Large intestine (tissue), 3 donors: ENCODE data around the gene CTSW. TPM values are rescaled to one million over a fixed set of nuclear protein-coding genes. Genes with fewer than 3 reads are reported as not detected.

Source experiments
- DNase-seq, 2 donors: peaks; one replicate each; pipeline versions ENCODE4 v3.0.0 to v3.0.0-alpha.2; 2013
- H3K27ac ChIP-seq: one replicate; pipeline ENCODE4 v1.5.1; 2013; ENCODE audit warnings: low read length
- H3K27me3 ChIP-seq: 2 replicates; pipeline ENCODE4 v1.6.1; 2013; ENCODE audit warnings: low read length; ENCODE audit not compliant: control insufficient read depth, insufficient read depth
- H3K36me3 ChIP-seq: 2 replicates; pipeline ENCODE4 v1.6.1; 2013; ENCODE audit warnings: low read length; ENCODE audit not compliant: control insufficient read depth, insufficient read depth
- H3K4me1 ChIP-seq: one replicate; pipeline ENCODE4 v1.6.1; 2013; ENCODE audit warnings: low read length; ENCODE audit not compliant: control insufficient read depth, insufficient read depth
- H3K4me3 ChIP-seq: one replicate; pipeline ENCODE4 v1.5.1; 2013; ENCODE audit warnings: low read length
- H3K9me3 ChIP-seq: one replicate; pipeline ENCODE4 v1.6.1; 2013; ENCODE audit warnings: mild to moderate bottlenecking, low read depth, low read length, moderate library complexity; ENCODE audit not compliant: control insufficient read depth
- WGBS: methylation state at CpG from one replicate; pipeline ENCODE4 v1.1.5; 2013; ENCODE audit warnings: low lambda C conversion rate; ENCODE audit not compliant: insufficient coverage; 5-methylcytosine and 5-hydroxymethylcytosine counted together
- polyA plus RNA-seq: library from polyadenylated mRNA; unstranded; fragments of 120-200 nt; gene quantifications from one replicate; pipeline ENCODE4 v1.2.1, GENCODE V29; 2013

The CTSW gene
- polyA plus RNA-seq, 1 donor, result 2.4 TPM

DNA sequence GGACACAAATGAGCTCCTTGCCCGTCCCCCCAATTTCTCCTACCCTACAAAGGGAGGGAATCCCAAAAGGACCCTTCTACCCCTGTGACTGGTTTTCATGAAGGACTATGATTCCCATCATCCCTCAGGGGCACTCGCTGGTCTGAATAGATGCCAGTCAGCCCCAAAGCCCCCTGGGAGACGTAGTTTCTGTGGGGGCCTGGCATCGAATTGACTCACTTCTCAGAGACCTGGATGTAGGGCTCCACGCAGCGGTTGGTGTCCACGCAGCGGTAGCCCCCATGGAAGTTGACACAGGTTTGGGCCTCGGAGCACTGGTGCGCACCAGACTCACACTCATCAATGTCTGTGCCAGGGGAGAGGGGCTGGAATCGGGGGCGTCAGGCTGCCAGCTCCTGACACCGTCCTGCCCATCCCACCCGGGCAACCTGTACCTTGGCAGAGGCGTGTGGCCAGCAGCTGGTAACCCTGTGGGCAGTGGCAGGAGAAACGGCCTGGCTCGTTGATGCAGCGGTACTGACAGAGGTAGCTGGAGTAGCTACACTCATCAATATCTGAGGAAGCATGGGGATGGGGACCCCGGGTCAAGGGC is 11.5 kb upstream of the CTSW start:
- Histone ChIP-seq H3K4me3 (no peak overlapping the region), H3K4me1 (peaks cover 12% of the 10 kb centered on the region), H3K27me3 (peaks cover 7% of the 10 kb centered on the region), H3K27ac (no peak overlapping the region), H3K9me3 (no peaks in the 10 kb centered on the region), H3K36me3 (peaks cover 52% of the 10 kb centered on the region)
- DNase-seq, result no peak
- WGBS, result no CpG with 5 or more reads among the region's 19 CpGs

DNA sequence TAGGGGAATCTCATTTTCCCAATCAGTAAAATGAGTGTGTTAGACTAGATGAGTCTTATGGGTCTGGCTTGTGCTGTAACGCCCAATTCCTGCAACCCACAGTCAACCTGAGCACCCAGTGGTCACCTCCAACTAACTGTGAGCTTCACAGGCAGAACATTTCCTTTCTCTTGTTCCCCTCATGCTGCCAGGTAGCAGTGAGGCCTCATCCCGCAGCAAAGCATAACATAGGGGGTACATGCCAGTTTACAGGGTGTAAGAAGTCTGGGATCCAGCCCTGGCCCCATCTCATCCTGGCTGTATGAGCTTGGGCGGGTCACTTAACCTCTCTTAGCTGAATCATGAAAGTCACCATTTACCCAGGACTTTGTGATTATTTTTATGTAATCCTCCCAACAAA is 10.7 kb upstream of the CTSW start:
- H3K36me3 ChIP-seq, result peaks cover 45% of the 10 kb centered on the region
- H3K9me3 ChIP-seq, result no peaks in the 10 kb centered on the region
- peaks cover 10% of the 10 kb centered on the region for H3K27me3 ChIP-seq
- no peak for DNase-seq
- WGBS, result no CpG with 5 or more reads among the region's 3 CpGs
- H3K4me3 ChIP-seq, result no peak overlapping the region
- H3K27ac ChIP-seq, result no peak overlapping the region
- H3K4me1 ChIP-seq, result peaks cover 13% of the 10 kb centered on the region

DNA sequence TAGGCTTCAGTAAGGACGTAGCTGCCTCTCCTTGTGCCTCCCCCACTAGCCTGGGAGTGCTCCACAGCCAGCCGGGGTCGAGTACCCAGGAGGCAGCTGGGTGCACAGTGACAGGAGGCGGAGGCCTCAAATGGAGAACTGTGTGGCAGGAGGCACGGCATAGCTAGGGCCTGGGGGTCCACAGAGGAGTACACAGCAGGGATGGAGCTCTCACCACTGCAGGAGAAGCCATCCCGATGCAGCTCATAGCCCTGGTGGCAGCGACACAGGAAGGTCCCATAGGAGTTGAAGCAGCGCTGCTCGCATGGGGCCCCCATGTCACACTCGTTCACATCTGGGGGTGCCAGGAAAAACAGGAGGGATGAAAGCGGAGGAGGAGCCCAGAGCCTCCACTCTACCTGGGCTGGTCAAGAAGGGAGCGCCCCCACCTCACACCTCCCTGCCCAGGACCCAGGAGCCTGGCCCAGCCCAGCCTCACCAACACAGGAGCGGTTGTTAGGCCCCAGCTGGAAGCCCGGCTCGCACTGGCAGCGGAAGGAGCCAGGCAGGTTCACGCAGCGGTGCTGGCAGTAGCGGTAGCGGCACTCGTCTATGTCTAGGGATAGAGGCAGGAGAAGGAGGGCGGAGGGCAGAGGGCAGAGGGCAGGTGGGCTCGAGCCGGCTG is 9.9 kb upstream of the CTSW start:
- Histone ChIP-seq H3K36me3 (peaks cover 36% of the 10 kb centered on the region), H3K27me3 (peaks cover 10% of the 10 kb centered on the region), H3K9me3 (no peaks in the 10 kb centered on the region), H3K27ac (no peak overlapping the region), H3K4me3 (no peak overlapping the region), H3K4me1 (peaks cover 13% of the 10 kb centered on the region)
- DNase-seq, result no peak
- WGBS, result 91% methylated on average over 5 of the region's 24 CpGs

DNA sequence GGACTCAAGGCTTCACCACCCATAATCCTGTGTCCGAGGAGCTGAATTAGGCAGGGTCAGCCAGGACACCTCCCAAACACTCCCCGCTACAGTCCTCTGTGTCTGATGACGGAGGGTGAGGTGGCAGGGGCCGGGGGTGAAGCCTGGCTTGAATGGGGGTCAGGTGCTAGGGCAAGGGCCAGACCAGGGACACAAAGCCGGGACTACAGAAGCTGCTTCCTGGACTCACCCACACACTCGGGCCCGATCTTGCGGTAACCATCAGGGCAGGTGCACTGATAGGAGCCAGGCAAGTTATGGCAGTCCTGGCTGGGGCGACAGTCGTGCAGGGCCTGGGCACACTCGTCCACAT is 9.4 kb upstream of the CTSW start:
- WGBS, result no CpG with 5 or more reads among the region's 11 CpGs
- Histone ChIP-seq H3K27ac (no peak overlapping the region), H3K27me3 (peaks cover 10% of the 10 kb centered on the region), H3K36me3 (peaks cover 31% of the 10 kb centered on the region), H3K9me3 (no peaks in the 10 kb centered on the region), H3K4me3 (no peak overlapping the region), H3K4me1 (peaks cover 13% of the 10 kb centered on the region)
- no peak for DNase-seq

DNA sequence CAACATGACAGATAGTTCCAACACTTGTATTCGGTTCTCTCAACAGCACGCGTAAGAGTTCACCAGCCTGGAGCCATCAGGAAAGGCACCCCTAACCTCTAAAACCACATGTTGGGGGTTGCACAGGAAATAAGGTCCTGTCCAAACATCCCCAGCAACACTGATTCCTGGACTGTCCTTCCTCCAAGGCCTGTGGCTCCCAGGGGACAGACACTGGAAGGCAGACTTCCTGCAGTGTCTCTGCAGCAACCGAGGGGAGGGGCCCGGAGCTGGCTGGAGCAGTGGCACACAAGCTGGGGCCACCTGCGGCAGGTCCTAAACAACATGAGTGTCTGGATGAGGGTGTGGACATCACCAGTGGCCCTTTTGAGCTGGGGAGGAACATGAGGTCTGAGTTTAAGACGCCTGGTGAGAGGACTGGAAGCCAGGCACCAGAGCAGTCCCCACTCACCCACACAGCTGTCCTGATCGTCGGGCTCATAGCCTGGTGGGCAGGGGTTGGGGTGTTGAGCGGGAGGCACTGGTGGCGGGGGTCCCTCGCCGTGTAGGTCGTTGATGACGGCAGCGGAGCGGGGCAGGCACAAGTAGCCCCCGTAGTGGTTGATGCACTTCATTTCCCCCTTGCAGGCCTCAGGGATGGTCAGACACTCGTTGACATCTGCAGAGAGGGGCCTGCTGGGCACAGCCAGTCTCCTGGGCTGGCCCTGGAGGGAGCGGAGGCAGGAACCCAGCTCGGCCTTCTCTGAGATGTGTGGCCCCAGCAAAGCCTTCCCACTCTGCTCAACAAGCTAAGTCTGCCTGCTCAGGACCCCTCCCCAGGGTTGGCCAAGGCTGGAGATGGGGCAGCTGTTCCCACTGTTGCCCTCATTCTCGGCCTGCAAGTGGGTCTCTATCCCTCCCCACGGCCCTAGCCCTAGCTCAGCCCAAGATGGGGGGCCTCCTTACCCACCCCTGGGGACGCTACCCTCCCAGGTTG is 8.6 kb upstream of the CTSW start:
- Histone ChIP-seq H3K4me1 (peaks cover 13% of the 10 kb centered on the region), H3K27me3 (peaks cover 10% of the 10 kb centered on the region), H3K36me3 (peaks cover 24% of the 10 kb centered on the region), H3K9me3 (no peaks in the 10 kb centered on the region), H3K4me3 (peak overlapping the region; percentile 41), H3K27ac (no peak overlapping the region)
- DNase-seq, result no peak
- WGBS, result no CpG with 5 or more reads among the region's 24 CpGs

DNA sequence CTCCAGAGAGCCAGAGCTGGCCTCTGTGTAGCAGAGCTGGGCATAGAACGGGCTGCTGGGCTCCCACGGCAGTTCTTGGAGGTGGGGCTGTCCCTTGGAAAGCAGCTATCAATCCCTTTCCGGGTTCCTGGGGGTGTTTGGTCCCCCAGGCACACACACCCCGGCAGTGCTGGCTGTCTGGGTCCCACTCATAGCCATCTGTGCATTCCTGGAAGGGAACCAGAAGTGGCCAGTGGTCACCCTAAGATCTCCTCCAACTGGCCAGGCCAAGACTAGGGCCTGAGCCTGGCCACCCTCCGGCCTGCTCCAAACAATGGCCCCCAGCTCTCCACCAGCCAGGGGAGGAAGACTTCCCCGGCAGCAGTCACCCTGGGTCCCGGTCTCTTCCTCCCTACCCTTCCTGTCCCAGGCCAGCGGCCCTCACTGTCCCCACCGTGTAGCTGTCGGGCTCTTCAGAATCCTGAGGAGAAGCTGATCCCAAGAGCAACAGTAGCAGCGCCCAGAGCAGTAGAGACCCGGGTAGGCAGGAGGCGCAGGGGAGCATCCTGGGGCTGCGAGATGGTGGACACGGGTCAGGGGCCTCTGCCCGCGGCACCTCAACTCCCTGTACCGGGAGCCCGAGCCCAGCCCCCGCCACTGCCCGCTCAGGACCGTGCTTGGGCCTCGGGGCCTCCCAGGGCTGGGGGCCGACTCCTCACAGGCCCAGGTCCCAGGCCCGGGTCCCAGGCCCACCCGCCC is 7.7 kb upstream of the CTSW start:
- Histone ChIP-seq H3K4me3 (peak overlapping the region; percentile 41), H3K9me3 (no peaks in the 10 kb centered on the region), H3K4me1 (peaks cover 13% of the 10 kb centered on the region), H3K36me3 (peaks cover 15% of the 10 kb centered on the region), H3K27ac (peak overlapping the region; percentile 56), H3K27me3 (peaks cover 10% of the 10 kb centered on the region)
- DNase-seq, result no peak
- WGBS, result no CpG with 5 or more reads among the region's 26 CpGs

DNA sequence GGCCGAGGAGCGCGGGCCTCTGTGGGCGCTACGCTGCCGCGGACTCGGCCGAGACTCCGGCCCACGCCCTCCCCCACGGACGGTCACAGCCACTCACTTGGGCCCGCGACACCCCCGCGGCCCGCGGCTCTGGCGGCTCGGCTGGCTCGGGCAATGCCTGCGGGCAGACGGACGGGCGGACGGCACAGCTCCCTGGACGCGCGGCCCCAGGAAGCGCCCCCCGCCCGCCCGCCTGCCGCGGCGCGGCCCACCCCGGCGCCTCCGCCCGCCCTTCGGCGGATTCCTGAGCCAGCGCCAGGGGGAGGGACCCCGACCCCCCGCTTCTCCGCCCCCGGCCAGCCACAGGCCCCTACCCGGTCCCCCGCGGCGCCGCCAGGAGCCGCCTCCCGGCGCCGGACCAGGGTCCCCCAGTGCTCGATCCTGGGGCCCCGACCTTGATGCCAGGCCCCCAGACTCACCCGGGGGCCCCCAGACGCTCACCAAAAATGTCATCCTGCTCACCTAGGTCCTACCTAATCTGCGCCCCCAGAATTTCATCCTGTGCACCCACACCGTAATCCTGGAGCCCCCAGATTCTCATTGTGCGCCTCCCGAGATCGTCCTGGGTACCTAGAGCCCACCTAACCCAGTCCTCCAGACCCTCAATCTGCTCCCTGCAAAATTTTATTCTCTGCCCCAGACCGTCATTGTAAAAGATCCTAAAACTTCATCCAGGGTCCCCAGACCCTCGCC is 6.9 kb upstream of the CTSW start, which contains the start of gene EFEMP2:
Gene EFEMP2, minus strand, starts transcription at position 215 of the 732 bp plus-strand sequence. CDS start 446 bp downstream, outside the sequence.
- peak in 1 of 2 donors; percentile 45 for DNase-seq
- H3K4me3 ChIP-seq, result peak within 1 kb of the TSS; percentile 54
- H3K9me3 ChIP-seq, result no peaks in the 10 kb centered on the region
- H3K27me3 ChIP-seq, result peaks cover 10% of the 10 kb centered on the region
- H3K4me1 ChIP-seq, result peaks cover 13% of the 10 kb centered on the region
- H3K36me3 ChIP-seq, result peaks cover 9% of the 10 kb centered on the region
- WGBS, result no CpG with 5 or more reads among the region's 69 CpGs
- H3K27ac ChIP-seq, result peak within 1 kb of the TSS; percentile 59

DNA sequence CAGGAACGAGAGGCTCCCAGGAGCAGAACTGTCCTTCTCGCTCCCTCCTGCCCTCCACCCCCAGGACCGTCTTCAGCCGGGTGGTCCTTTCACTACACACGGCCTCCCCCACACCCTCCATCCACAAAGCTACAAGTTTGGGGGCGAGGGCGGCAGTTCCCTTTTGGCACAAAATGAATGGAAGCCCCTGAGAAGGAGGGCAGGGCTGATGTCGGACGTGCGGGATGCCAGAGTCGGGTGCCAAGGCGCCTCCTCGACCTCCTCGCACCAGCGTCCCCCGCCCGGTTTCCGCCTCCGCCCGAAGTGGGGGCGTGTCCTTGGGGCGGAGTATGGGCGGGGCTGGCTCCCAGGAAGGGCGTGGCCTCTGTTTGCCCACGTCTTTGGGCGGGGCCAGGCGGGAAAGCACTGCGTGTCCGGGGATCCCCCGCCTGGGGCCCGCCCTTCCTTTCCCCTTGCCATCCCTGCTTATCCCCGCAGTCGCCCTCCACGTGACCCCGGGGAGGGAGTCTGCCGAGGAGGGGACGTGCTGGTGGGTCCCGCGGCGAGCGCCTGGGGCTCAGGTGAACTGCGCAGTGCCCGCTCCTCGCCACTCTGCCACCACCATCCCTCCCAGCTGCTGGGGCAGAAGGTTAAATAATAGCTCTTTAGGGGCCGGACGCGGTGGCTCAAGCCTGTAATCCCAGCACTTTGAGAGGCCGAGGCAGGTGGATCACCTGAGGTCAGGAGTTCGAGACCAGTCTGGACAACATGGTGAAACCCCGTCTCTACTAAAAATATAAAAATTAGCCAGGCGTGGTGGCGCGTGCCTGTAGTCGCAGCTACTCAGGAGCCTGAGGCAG is 6.1 kb upstream of the CTSW start:
- peaks cover 13% of the 10 kb centered on the region for H3K4me1 ChIP-seq
- WGBS, result 0% methylated on average over 4 of the region's 54 CpGs
- DNase-seq, result peak; percentile 95

DNA sequence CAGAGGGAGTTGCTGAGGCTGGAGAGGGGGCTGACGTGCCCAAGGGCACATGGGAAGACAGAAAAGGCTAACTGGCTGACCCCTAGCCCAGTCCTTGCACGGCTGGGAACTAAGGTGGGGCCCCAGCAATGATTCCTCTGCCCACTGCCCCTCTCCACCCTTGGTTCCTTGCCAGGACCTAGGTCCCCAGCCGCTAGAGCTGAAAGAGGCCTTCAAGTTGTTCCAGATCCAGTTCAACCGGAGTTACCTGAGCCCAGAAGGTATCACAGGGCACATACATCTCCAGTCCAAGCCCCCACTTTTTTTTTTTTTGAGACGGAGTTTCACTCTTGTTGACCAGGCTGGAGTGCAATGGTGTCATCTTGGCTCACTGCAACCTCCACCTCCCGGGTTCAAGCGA is 390 bp downstream of the CTSW start:
- H3K27ac ChIP-seq, result no peak overlapping the region
- H3K4me3 ChIP-seq, result no peak overlapping the region
- no peak for DNase-seq
- peaks cover 9% of the 10 kb centered on the region for H3K4me1 ChIP-seq
- H3K36me3 ChIP-seq, result peaks cover 27% of the 10 kb centered on the region
- H3K27me3 ChIP-seq, result no peaks in the 10 kb centered on the region
- no peaks in the 10 kb centered on the region for H3K9me3 ChIP-seq
- no CpG with 5 or more reads among the region's 7 CpGs for WGBS

More for the DNA sequence above, 6.1 kb upstream of the CTSW start:
- peak overlapping the region; percentile 59 for H3K27ac ChIP-seq
- H3K9me3 ChIP-seq, result no peaks in the 10 kb centered on the region
- H3K36me3 ChIP-seq, result peaks cover under 1% of the 10 kb centered on the region
- peak overlapping the region; percentile 54 for H3K4me3 ChIP-seq
- H3K27me3 ChIP-seq, result peaks cover 10% of the 10 kb centered on the region
